Loucy (cell line): Measurements from ENCODE around the gene FHAD1.

Experiments
- CTCF ChIP-seq: fragments of 200-600 bp; sonication (generic); conservative IDR thresholded peaks from 2 replicates; pipeline ENCODE4 v1.5.1; 2014; ENCODE audit warnings: mild to moderate bottlenecking, antibody characterized with exemption, low read length
- EZH2phosphoT487 ChIP-seq: fragments of 200-600 bp; IDR thresholded peaks from 2 replicates; pipeline ENCODE4 v1.6.1; 2018; ENCODE audit warnings: antibody characterized with exemption, mild to moderate bottlenecking, moderate library complexity, borderline replicate concordance

- TF ChIP-seq CTCF = no peak
- no peak for TF ChIP-seq EZH2phosphoT487
Observed at GRCh38 chr1:15206418-15207030, 40.5 kb upstream of the FHAD1 start.
